ENCODE data around the gene NT5C1B. TPM values are rescaled to one million over a fixed set of nuclear protein-coding genes. Genes with fewer than 3 reads are reported as not detected.

The NT5C1B gene
- total and polyA plus RNA-seq, 4 donors: 0.02 to 0.63 TPM; not detected in 2

DNA sequence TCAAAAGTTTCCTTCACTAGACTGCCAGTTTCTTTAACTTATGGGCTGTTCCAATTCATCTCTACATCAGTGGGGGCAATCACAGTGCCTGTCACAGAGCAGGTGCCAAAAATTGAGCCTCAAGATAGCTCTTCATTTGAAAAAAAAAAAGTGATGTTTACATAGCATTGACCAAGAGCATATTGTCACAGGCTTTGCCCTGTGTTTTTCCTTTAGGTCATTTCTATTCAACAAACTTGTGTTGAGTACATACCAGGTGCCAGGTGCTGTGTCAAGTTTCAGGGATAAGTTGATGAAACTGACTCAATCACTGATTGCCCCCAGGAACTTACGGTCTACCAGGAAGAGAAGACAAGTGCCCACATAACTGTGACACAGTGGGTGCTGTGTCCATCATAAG, 22.2 kb upstream of the NT5C1B start (continued):
- TF ChIP-seq RAD21 (IDR thresholded peaks at IDR 0.05) (peak in 1 of 2 donors; percentile 9), FOXA2 (IDR thresholded peaks at IDR 0.05) (peak; percentile 97), SP1 (IDR thresholded peaks at IDR 0.05) (peak; percentile 67), YY1 (IDR thresholded peaks at IDR 0.05) (no peak)
- TF ChIP-seq, protein P1, sequence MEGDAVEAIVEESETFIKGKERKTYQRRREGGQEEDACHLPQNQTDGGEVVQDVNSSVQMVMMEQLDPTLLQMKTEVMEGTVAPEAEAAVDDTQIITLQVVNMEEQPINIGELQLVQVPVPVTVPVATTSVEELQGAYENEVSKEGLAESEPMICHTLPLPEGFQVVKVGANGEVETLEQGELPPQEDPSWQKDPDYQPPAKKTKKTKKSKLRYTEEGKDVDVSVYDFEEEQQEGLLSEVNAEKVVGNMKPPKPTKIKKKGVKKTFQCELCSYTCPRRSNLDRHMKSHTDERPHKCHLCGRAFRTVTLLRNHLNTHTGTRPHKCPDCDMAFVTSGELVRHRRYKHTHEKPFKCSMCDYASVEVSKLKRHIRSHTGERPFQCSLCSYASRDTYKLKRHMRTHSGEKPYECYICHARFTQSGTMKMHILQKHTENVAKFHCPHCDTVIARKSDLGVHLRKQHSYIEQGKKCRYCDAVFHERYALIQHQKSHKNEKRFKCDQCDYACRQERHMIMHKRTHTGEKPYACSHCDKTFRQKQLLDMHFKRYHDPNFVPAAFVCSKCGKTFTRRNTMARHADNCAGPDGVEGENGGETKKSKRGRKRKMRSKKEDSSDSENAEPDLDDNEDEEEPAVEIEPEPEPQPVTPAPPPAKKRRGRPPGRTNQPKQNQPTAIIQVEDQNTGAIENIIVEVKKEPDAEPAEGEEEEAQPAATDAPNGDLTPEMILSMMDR (IDR thresholded peaks at IDR 0.05; ENCODE audit: low read depth, low read length, missing input control): no peak

GRCh38 chr2:18611184-18611583, 21.8 kb upstream of the NT5C1B start:
- peak overlapping the region in 1 of 2 donors; percentile 32 for H3K27ac ChIP-seq (ENCODE audit: low read depth in 1 of 2, low read length in 2 of 2)
- H3K4me3 ChIP-seq (ENCODE audit: low read depth in 1 of 3, low read length in 3 of 3): no peak overlapping the region
- no peaks in the 10 kb centered on the region for H3K27me3 ChIP-seq (ENCODE audit: control insufficient read depth in 4 of 4, insufficient read depth in 4 of 4, low read length in 3 of 4)
- 77% methylated on average over 5 of the region's 5 CpGs for WGBS
- H3K4me1 ChIP-seq (ENCODE audit: control insufficient read depth in 4 of 4, insufficient read depth in 4 of 4, low read length in 3 of 4): peaks cover 0 to 15% (median 2%) of the 10 kb centered on the region in 4 donors
- H3K36me3 ChIP-seq (ENCODE audit: control insufficient read depth in 4 of 4, insufficient read depth in 3 of 4, low read depth in 1 of 4, low read length in 3 of 4): peaks cover 0 to 2% (median 0%) of the 10 kb centered on the region in 4 donors
- no peak overlapping the region for H3K9ac ChIP-seq (ENCODE audit: low read depth in 1 of 2, low read length in 2 of 2)
- TF ChIP-seq RXRA (IDR thresholded peaks at IDR 0.05) (no peak), TAF1 (conservative IDR thresholded peaks at IDR 0.05) (no peak)
- TF ChIP-seq, protein P1 (IDR thresholded peaks at IDR 0.05; ENCODE audit: low read depth, low read length, missing input control): no peak
- H3K9me3 ChIP-seq (ENCODE audit: control insufficient read depth in 4 of 4, low read length in 3 of 4): no peaks in the 10 kb centered on the region
- DNase-seq (ENCODE audit: low spot score): no peak

DNA sequence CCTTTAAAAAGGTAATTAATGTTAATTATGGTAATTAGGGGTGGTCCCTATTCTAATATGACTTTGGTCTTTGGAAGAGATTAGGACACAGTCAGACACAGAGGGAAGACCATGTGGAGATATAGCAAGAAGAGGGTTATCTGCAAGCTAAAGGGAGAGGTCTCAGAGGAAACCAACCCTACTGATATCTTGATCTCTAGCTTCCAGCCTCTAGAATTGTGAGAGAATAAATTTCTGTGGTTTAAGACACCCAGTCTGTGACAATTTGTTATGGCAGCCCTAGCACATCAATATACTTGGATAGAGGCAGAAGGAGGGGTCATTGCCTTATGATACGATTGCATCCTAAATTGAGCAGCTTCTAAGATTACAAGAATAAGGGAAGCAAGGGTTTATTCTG, 21.3 kb upstream of the NT5C1B start:
- no peak for DNase-seq (ENCODE audit: low spot score)
- TF ChIP-seq JUND (IDR thresholded peaks at IDR 0.05): no peak
- no peak for TF ChIP-seq TAF1 (conservative IDR thresholded peaks at IDR 0.05)
- TF ChIP-seq YY1 (IDR thresholded peaks at IDR 0.05): no peak
- TF ChIP-seq RXRA (IDR thresholded peaks at IDR 0.05): no peak
- TF ChIP-seq SP1 (IDR thresholded peaks at IDR 0.05): no peak
- TF ChIP-seq FOXA2 (IDR thresholded peaks at IDR 0.05): no peak
- no peak for TF ChIP-seq HNF4A (conservative IDR thresholded peaks at IDR 0.05)
- no peak for TF ChIP-seq HNF4G (IDR thresholded peaks at IDR 0.05)
- no peak for TF ChIP-seq ZBTB33 (IDR thresholded peaks at IDR 0.05)
- TF ChIP-seq EGR1 (IDR thresholded peaks at IDR 0.05; ENCODE audit: low read depth in 2 of 2): no peak
- TF ChIP-seq, protein P2, sequence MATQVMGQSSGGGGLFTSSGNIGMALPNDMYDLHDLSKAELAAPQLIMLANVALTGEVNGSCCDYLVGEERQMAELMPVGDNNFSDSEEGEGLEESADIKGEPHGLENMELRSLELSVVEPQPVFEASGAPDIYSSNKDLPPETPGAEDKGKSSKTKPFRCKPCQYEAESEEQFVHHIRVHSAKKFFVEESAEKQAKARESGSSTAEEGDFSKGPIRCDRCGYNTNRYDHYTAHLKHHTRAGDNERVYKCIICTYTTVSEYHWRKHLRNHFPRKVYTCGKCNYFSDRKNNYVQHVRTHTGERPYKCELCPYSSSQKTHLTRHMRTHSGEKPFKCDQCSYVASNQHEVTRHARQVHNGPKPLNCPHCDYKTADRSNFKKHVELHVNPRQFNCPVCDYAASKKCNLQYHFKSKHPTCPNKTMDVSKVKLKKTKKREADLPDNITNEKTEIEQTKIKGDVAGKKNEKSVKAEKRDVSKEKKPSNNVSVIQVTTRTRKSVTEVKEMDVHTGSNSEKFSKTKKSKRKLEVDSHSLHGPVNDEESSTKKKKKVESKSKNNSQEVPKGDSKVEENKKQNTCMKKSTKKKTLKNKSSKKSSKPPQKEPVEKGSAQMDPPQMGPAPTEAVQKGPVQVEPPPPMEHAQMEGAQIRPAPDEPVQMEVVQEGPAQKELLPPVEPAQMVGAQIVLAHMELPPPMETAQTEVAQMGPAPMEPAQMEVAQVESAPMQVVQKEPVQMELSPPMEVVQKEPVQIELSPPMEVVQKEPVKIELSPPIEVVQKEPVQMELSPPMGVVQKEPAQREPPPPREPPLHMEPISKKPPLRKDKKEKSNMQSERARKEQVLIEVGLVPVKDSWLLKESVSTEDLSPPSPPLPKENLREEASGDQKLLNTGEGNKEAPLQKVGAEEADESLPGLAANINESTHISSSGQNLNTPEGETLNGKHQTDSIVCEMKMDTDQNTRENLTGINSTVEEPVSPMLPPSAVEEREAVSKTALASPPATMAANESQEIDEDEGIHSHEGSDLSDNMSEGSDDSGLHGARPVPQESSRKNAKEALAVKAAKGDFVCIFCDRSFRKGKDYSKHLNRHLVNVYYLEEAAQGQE (IDR thresholded peaks at IDR 0.05): no peak
- TF ChIP-seq FOXA1 (IDR thresholded peaks at IDR 0.05): no peak
- no peak for TF ChIP-seq NR2F2 (IDR thresholded peaks at IDR 0.05)
- no peak for TF ChIP-seq ATF3 (IDR thresholded peaks at IDR 0.05)
- TF ChIP-seq, protein P3, sequence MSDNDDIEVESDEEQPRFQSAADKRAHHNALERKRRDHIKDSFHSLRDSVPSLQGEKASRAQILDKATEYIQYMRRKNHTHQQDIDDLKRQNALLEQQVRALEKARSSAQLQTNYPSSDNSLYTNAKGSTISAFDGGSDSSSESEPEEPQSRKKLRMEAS (IDR thresholded peaks at IDR 0.05): no peak
- Histone ChIP-seq H3K27ac (ENCODE audit: low read depth in 1 of 2, low read length in 2 of 2) (peak overlapping the region in 1 of 2 donors; percentile 32), H3K4me3 (ENCODE audit: low read depth in 1 of 3, low read length in 3 of 3) (no peak overlapping the region), H3K9ac (ENCODE audit: low read depth in 1 of 2, low read length in 2 of 2) (no peak overlapping the region), H3K36me3 (ENCODE audit: control insufficient read depth in 4 of 4, insufficient read depth in 3 of 4, low read depth in 1 of 4, low read length in 3 of 4) (peaks cover 0 to 2% (median 0%) of the 10 kb centered on the region in 4 donors), H3K9me3 (ENCODE audit: control insufficient read depth in 4 of 4, low read length in 3 of 4) (no peaks in the 10 kb centered on the region), H3K4me1 (ENCODE audit: control insufficient read depth in 4 of 4, insufficient read depth in 4 of 4, low read length in 3 of 4) (peaks cover 0 to 15% (median 2%) of the 10 kb centered on the region in 4 donors), H3K27me3 (ENCODE audit: control insufficient read depth in 4 of 4, insufficient read depth in 4 of 4, low read length in 3 of 4) (no peaks in the 10 kb centered on the region)
- WGBS: 95% methylated on average over 1 of the region's 1 CpG
